Neural cell (in vitro differentiated cells): ENCODE data around the gene SPATA46. TPM values are rescaled to one million over a fixed set of nuclear protein-coding genes. Genes with fewer than 3 reads are reported as not detected.

Experiments
- H2AFZ ChIP-seq: fragments of 200-600, 300-800 bp; sonication (generic), shearing (Covaris generic); 2 replicates; pipeline ENCODE4 v1.6.0; 2014; ENCODE audit warnings: low read depth, mild to moderate bottlenecking, antibody characterized with exemption, low read length, moderate library complexity
- H3F3A ChIP-seq: fragments of 200-600 bp; shearing (Covaris generic); 2 replicates; pipeline ENCODE4 v1.6.1; 2016; ENCODE audit warnings: mild to moderate bottlenecking, moderate library complexity, mixed read lengths, antibody characterized with exemption, low read length; ENCODE audit not compliant: insufficient read depth, poor library complexity, severe bottlenecking
- H3K27ac ChIP-seq: fragments of 200-600, 300-800 bp; sonication (generic), shearing (Covaris generic); 2 replicates; pipeline ENCODE4 v1.5.1; 2014; ENCODE audit warnings: mild to moderate bottlenecking, low read length, moderate library complexity
- H3K27me3 ChIP-seq: fragments of 300-800, 200-600 bp; sonication (generic), shearing (Covaris generic); 2 replicates; pipeline ENCODE4 v1.6.0; 2014; ENCODE audit warnings: mild to moderate bottlenecking, low read depth, low read length, moderate library complexity; ENCODE audit not compliant: insufficient read depth
- H3K36me3 ChIP-seq: fragments of 300-800, 200-600 bp; sonication (generic), shearing (Covaris generic); 2 replicates; pipeline ENCODE4 v1.5.1; 2014; ENCODE audit warnings: mild to moderate bottlenecking, antibody characterized with exemption, low read length, moderate library complexity; ENCODE audit not compliant: insufficient read depth
- H3K4me2 ChIP-seq: fragments of 300-800, 200-600 bp; sonication (generic), shearing (Covaris generic); 2 replicates; pipeline ENCODE4 v1.6.0; 2014; ENCODE audit warnings: mild to moderate bottlenecking, low read length
- H3K4me3 ChIP-seq: fragments of 300-800, 200-600 bp; sonication (generic), shearing (Covaris generic); 2 replicates; pipeline ENCODE4 v1.5.1; 2014; ENCODE audit warnings: mild to moderate bottlenecking, low read length, moderate library complexity
- H3K79me2 ChIP-seq: fragments of 200-600 bp; shearing (Covaris generic); replicated peaks from 2 replicates; pipeline ENCODE4 v1.6.0; 2014; ENCODE audit warnings: mild to moderate bottlenecking, low read length, moderate library complexity; ENCODE audit not compliant: insufficient read depth
- H3K9ac ChIP-seq: fragments of 300-800, 200-600 bp; sonication (generic), shearing (Covaris generic); 2 replicates; pipeline ENCODE4 v1.6.1; 2016; ENCODE audit warnings: mild to moderate bottlenecking, low read length, mixed read lengths
- H3K9me2 ChIP-seq: fragments of 200-600 bp; shearing (Covaris generic); 2 replicates; pipeline ENCODE4 v1.6.1; 2016; ENCODE audit warnings: mild to moderate bottlenecking, low read length, mixed read lengths; ENCODE audit not compliant: insufficient read depth
- H3K9me3 ChIP-seq: fragments of 200-600, 300-800 bp; sonication (generic), shearing (Covaris generic); 2 replicates; pipeline ENCODE4 v1.6.1; 2016; ENCODE audit warnings: mild to moderate bottlenecking, mixed run types, low read length, moderate library complexity, mixed read lengths
- H4K20me1 ChIP-seq: fragments of 200-600 bp; shearing (Covaris generic); 2 replicates; pipeline ENCODE4 v1.6.1; 2016; ENCODE audit warnings: mild to moderate bottlenecking, mixed run types; ENCODE audit not compliant: insufficient read depth
- EP300 ChIP-seq: fragments of 450-650 bp; conservative IDR thresholded peaks from 2 replicates; pipeline ENCODE4 v1.6.1; 2014; ENCODE audit warnings: antibody characterized with exemption, mild to moderate bottlenecking, moderate library complexity; ENCODE audit not compliant: poor library complexity, severe bottlenecking
- EZH2 ChIP-seq: fragments of 200-600, 300-800 bp; shearing (Covaris generic), sonication (generic); IDR thresholded peaks from 2 replicates; pipeline ENCODE4 v1.6.1; 2014; ENCODE audit warnings: antibody characterized with exemption, low read length, borderline replicate concordance, mild to moderate bottlenecking; ENCODE audit not compliant: insufficient read depth, poor library complexity, severe bottlenecking
- MXI1 ChIP-seq: fragments of 450-650 bp; conservative IDR thresholded peaks from 2 replicates; pipeline ENCODE4 v1.6.1; 2014; ENCODE audit warnings: antibody characterized with exemption, mild to moderate bottlenecking; ENCODE audit not compliant: poor library complexity, severe bottlenecking
- POLR2AphosphoS5 ChIP-seq: IDR thresholded peaks from 2 replicates; pipeline ENCODE4 v1.6.1; 2012
- RAD21 ChIP-seq: fragments of 450-650 bp; conservative IDR thresholded peaks from 2 replicates; pipeline ENCODE4 v1.6.1; 2014; ENCODE audit warnings: antibody characterized with exemption, mild to moderate bottlenecking, moderate library complexity
- SMC3 ChIP-seq: fragments of 450-650 bp; conservative IDR thresholded peaks from 2 replicates; pipeline ENCODE4 v1.6.1; 2014; ENCODE audit warnings: antibody characterized with exemption, mild to moderate bottlenecking, moderate library complexity; ENCODE audit not compliant: poor library complexity
- TAF1 ChIP-seq: IDR thresholded peaks from 2 replicates; pipeline ENCODE4 v1.6.1; 2012; ENCODE audit warnings: low read depth
- polyA plus RNA-seq: library from polyadenylated mRNA; depleted of rRNA; stranded (reverse); fragments of >200 nt; gene quantifications from 2 replicates; pipeline ENCODE4 v1.2.3, GENCODE V29; 2014
- TF ChIP-seq, protein P1 (sequence below): fragments of 450-650 bp; IDR thresholded peaks from 2 replicates; pipeline ENCODE4 v1.5.1; 2014; ENCODE audit warnings: antibody characterized with exemption, mild to moderate bottlenecking, moderate library complexity; ENCODE audit not compliant: poor library complexity, severe bottlenecking
- TF ChIP-seq, protein P2 (sequence below): IDR thresholded peaks from 2 replicates; pipeline ENCODE4 v1.6.1; 2012; ENCODE audit warnings: borderline replicate concordance

The SPATA46 gene
- polyA plus RNA-seq, 1 donor from 2014 or later = not detected

- Histone ChIP-seq H3K9me3 (no peaks in the 10 kb centered on the region), H4K20me1 (no peaks in the 10 kb centered on the region), H3K4me2 (no peak overlapping the region), H3K36me3 (peaks cover 8% of the 10 kb centered on the region), H3K79me2 (no peaks in the 10 kb centered on the region), H3K4me3 (no peak overlapping the region), H3K9me2 (no peaks in the 10 kb centered on the region), H3K27me3 (no peaks in the 10 kb centered on the region), H3K27ac (no peak overlapping the region), H3F3A (peaks cover 3% of the 10 kb centered on the region), H2AFZ (no peak overlapping the region), H3K9ac (no peak overlapping the region)
- no peak for TF ChIP-seq POLR2AphosphoS5
- no peak for TF ChIP-seq RAD21
- no peak for TF ChIP-seq SMC3
- TF ChIP-seq MXI1 = no peak
- TF ChIP-seq, protein P1, sequence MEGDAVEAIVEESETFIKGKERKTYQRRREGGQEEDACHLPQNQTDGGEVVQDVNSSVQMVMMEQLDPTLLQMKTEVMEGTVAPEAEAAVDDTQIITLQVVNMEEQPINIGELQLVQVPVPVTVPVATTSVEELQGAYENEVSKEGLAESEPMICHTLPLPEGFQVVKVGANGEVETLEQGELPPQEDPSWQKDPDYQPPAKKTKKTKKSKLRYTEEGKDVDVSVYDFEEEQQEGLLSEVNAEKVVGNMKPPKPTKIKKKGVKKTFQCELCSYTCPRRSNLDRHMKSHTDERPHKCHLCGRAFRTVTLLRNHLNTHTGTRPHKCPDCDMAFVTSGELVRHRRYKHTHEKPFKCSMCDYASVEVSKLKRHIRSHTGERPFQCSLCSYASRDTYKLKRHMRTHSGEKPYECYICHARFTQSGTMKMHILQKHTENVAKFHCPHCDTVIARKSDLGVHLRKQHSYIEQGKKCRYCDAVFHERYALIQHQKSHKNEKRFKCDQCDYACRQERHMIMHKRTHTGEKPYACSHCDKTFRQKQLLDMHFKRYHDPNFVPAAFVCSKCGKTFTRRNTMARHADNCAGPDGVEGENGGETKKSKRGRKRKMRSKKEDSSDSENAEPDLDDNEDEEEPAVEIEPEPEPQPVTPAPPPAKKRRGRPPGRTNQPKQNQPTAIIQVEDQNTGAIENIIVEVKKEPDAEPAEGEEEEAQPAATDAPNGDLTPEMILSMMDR = no peak
- TF ChIP-seq, protein P2, sequence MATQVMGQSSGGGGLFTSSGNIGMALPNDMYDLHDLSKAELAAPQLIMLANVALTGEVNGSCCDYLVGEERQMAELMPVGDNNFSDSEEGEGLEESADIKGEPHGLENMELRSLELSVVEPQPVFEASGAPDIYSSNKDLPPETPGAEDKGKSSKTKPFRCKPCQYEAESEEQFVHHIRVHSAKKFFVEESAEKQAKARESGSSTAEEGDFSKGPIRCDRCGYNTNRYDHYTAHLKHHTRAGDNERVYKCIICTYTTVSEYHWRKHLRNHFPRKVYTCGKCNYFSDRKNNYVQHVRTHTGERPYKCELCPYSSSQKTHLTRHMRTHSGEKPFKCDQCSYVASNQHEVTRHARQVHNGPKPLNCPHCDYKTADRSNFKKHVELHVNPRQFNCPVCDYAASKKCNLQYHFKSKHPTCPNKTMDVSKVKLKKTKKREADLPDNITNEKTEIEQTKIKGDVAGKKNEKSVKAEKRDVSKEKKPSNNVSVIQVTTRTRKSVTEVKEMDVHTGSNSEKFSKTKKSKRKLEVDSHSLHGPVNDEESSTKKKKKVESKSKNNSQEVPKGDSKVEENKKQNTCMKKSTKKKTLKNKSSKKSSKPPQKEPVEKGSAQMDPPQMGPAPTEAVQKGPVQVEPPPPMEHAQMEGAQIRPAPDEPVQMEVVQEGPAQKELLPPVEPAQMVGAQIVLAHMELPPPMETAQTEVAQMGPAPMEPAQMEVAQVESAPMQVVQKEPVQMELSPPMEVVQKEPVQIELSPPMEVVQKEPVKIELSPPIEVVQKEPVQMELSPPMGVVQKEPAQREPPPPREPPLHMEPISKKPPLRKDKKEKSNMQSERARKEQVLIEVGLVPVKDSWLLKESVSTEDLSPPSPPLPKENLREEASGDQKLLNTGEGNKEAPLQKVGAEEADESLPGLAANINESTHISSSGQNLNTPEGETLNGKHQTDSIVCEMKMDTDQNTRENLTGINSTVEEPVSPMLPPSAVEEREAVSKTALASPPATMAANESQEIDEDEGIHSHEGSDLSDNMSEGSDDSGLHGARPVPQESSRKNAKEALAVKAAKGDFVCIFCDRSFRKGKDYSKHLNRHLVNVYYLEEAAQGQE = no peak
- TF ChIP-seq EZH2 = no peak
- TF ChIP-seq TAF1 = no peak
- no peak for TF ChIP-seq EP300
These were observed 11.5 kb upstream of the SPATA46 start for GRCh38 chr1:162388083-162388594.

DNA sequence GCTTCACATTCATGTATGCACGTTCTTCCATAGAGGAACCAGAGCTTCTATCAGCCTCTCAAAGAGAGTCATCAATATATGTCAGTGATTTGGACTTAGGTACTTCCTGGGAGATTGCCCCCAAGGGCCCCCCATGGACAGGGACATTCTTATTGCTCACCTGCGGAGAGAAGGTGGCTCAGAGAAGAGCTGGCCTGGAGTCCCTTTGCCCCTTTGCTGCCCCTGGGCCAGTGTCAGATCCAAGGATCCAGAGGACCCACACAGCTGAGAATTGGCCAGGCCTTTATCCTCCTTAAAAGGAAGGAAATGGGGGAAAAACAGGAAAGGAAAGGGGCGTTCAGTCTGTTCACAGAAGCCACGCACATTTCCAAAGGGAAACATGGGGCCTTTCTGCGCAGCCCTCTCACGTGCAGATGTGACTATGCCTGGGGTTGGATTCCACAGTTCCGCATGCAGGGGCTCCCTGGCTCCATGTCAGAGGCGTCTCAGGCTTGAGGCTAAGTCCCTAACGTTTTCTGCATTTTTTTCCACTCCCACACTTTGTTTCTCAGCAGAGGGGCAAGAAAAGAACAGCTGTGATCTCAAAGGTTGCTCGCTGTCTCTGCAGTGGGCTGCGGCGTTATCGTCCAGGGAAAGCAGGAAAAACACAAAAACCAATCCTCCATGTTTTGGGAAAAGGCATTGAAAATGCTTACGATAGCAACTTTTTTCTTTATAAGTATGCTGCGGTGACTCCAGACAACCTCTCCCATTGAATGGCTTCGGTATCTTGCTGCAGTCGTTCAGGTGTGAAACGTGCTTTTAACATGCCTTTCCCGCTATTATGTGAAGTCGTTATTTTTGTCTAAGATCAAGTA is 10.8 kb upstream of the SPATA46 start:
- Histone ChIP-seq H3K36me3 (peaks cover 8% of the 10 kb centered on the region), H4K20me1 (no peaks in the 10 kb centered on the region), H3K27me3 (no peaks in the 10 kb centered on the region), H3K4me3 (no peak overlapping the region), H3K4me2 (no peak overlapping the region), H3K79me2 (no peaks in the 10 kb centered on the region), H3F3A (peaks cover 3% of the 10 kb centered on the region), H3K9ac (no peak overlapping the region), H2AFZ (no peak overlapping the region), H3K9me2 (no peaks in the 10 kb centered on the region), H3K9me3 (no peaks in the 10 kb centered on the region), H3K27ac (no peak overlapping the region)
- TF ChIP-seq EP300 (no peak), MXI1 (no peak), TAF1 (no peak), POLR2AphosphoS5 (no peak), RAD21 (no peak), SMC3 (no peak), EZH2 (no peak)
- TF ChIP-seq, protein P2 = no peak
- TF ChIP-seq, protein P1 = no peak
